Activated CD8-positive, alpha-beta T cell treated with anti-CD3 and anti-CD28 coated beads for 36 hours (primary cell): ENCODE results near the gene AP5Z1. TPM values are rescaled to one million over a fixed set of nuclear protein-coding genes. Genes with fewer than 3 reads are reported as not detected.
A peak's percentile ranks its signal among the peaks of the same experiment; 100 is the strongest.
"Not testable (repeated sequence)": the region's sequence is repeated elsewhere in the genome, so short reads cannot be mapped to it uniquely, and the experiment has no call there.

ENCODE experiments used
- ATAC-seq: fragments of 200-7000 bp; cut with Tn5 transposase; one replicate; pipeline ENCODE4 v1.10.0; 2021; ENCODE audit warnings: mild to moderate bottlenecking, moderate library complexity
- CTCF ChIA-PET: fragments of 350-600 bp; sonication (Branson Sonifier 250); formaldehyde crosslinking; loops from one replicate; lab custom pipeline; 2021; ENCODE audit warnings: antibody characterized with exemption; lab: Charles Lee
- POLR2A ChIA-PET: fragments of 350-600 bp; sonication (Branson Sonifier 250); formaldehyde crosslinking; loops from one replicate; lab custom pipeline; 2021; ENCODE audit warnings: antibody characterized with exemption; lab: Charles Lee
- DNase-seq: peaks from one replicate; pipeline ENCODE4 v3.0.0-alpha.2; 2020
- H3K27ac Mint-ChIP-seq: one replicate; pipeline ENCODE4 v1.8.0; 2021; ENCODE audit warnings: mild to moderate bottlenecking, mixed read lengths
- H3K27me3 Mint-ChIP-seq: one replicate; pipeline ENCODE4 v1.8.0; 2021; ENCODE audit warnings: mixed read lengths
- H3K36me3 Mint-ChIP-seq: one replicate; pipeline ENCODE4 v1.8.0; 2021; ENCODE audit warnings: low read depth, mixed read lengths
- H3K4me1 Mint-ChIP-seq: one replicate; pipeline ENCODE4 v1.8.0; 2021; ENCODE audit warnings: low read depth, mixed read lengths
- H3K4me3 Mint-ChIP-seq: one replicate; pipeline ENCODE4 v1.8.0; 2021; ENCODE audit warnings: mild to moderate bottlenecking, moderate library complexity, mixed read lengths
- H3K9me3 Mint-ChIP-seq: one replicate; pipeline ENCODE4 v1.8.0; 2021; ENCODE audit warnings: mixed read lengths
- CTCF ChIP-seq: fragments of 200-600 bp; IDR thresholded peaks from one replicate; pipeline ENCODE4 v1.8.0; 2022; ENCODE audit warnings: antibody characterized with exemption, mild to moderate bottlenecking
- intact Hi-C: fragments of 100-400 bp; cut with micrococcal nuclease; formaldehyde crosslinking; loops from one replicate; pipeline ENCODE4 v1.10.0; 2022
- total RNA-seq, 2 experiments: library from RNA; stranded (reverse); gene quantifications; one replicate each; pipeline ENCODE4 v1.2.3, GENCODE V29; 2021

Gene AP5Z1
- total RNA-seq, 2 experiments from 2014 or later = 21.2 to 21.3 TPM

DNA sequence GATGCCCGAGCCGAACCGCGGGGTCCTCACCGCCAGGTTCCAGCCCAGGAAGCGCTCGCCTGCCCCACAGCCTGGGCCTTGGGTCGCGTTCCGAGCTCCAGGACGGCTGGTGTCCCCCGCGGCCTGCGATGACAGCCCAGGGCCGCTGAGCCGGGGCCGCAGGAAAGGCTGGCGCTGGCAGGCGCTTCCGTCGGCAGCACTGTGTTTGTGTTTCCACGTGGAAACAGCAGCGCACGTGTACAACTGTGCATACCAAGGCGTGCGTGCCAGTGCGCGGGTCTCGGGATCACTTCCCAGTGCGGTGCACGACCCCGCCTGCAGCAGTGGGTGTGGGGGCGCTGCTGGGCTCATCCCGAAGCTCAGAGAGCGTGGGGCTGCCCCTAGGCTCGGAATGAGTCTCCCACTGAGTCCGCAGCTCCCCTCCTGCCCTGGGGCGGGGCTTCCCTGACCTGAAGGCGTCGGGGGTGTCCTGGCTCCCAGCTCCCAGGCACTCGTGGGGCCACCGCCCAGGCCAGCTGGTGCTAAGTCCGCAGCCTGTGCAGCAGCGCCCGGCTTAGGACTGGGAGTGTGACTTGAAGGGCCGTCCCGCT is 17.2 kb downstream of the AP5Z1 start:
- Mint-ChIP-seq H3K36me3 (peaks cover 20% of the 10 kb centered on the region), H3K27me3 (no peaks in the 10 kb centered on the region), H3K9me3 (no peaks in the 10 kb centered on the region), H3K4me1 (no peaks in the 10 kb centered on the region), H3K27ac (no peak overlapping the region), H3K4me3 (no peak overlapping the region)
- no peak for TF ChIP-seq CTCF
- peak; percentile 27 for DNase-seq
- ChIA-PET POLR2A (interaction anchor here (0.6 to 3.2 kb wide), 5 partner anchors 17 to 732 kb away, joined by 3 to 18 read pairs (median 3); partner anchors contain the start of gene AP5Z1), CTCF (interaction anchor here (0.7 to 3.1 kb wide), 8 partner anchors 16 to 181 kb away, joined by 3 to 18 read pairs (median 4); partner anchors contain the start of genes AP5Z1 and RADIL)
- ATAC-seq = peak; percentile 31
- intact Hi-C loops = loop anchor here (10.0 kb wide), 1 partner anchor 92 kb away; the partner anchor contains the start of gene RADIL

DNA sequence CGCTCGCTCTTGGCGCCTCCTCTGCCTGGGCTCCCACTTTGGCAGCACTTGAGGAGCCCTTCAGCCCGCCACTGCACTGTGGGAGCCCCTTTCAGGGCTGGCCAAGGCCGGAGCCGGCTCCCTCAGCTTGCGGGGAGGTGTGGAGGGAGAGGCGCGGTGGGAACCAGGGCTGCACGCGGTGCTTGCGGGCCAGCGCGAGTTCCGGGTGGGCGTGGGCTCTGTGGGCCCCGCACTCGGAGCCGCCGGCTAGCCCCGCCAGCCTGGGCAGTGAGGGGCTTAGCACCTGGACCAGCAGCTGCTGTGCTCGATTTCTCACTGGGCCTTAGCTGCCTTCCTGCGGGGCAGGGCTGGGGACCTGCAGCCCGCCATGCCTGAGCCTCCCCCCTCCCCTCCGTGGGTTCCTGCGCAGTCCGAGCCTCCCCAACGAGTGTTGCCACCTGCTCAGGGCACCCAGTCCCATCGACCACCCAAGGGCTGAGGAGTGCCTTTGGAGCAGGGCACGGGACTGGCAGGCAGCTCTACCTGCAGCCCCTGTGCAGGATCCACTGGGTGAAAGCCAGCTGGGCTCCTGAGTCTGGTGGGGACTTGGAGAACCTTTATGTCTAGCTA is 18.1 kb downstream of the AP5Z1 start:
- H3K9me3 Mint-ChIP-seq, H3K4me3 Mint-ChIP-seq, ATAC-seq, H3K4me1 Mint-ChIP-seq, H3K27ac Mint-ChIP-seq, DNase-seq, H3K27me3 Mint-ChIP-seq: not testable (repeated sequence)
- CTCF ChIA-PET = interaction anchor here (0.7 to 3.1 kb wide), 6 partner anchors 15 to 292 kb away, joined by 3 to 18 read pairs (median 5); partner anchors contain the start of genes AP5Z1 and RADIL
- POLR2A ChIA-PET = interaction anchor here (1.2 to 3.2 kb wide), 2 partner anchors 18 to 152 kb away, joined by 4 to 18 read pairs; partner anchors contain the start of gene AP5Z1
- H3K36me3 Mint-ChIP-seq = peaks cover 17% of the 10 kb centered on the region
- intact Hi-C loops = loop anchor here (10.0 kb wide), 1 partner anchor 91 kb away; the partner anchor contains the start of gene RADIL

DNA sequence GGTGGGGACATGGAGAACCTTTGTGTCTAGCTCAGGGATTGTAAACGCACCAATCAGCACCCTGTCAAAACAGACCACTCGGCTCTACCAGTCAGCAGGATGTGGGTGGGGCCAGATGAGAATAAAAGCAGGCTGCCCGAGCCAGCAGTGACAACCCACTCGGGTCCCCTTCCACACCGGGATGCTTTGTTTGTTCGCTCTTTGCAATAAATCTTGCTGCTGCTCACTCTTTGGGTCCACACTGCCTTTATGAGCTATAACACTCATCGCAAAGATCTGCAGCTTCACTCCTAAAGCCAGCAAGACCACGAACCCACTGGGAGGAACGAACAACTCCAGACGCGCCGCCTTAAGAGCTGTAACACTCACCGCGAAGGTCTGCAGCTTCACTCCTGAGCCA is 18.7 kb downstream of the AP5Z1 start:
- not testable (repeated sequence) for ATAC-seq, DNase-seq, H3K27ac Mint-ChIP-seq, H3K27me3 Mint-ChIP-seq, H3K4me3 Mint-ChIP-seq, H3K4me1 Mint-ChIP-seq, H3K9me3 Mint-ChIP-seq
- ChIA-PET CTCF (interaction anchor here (1.1 to 3.1 kb wide), 5 partner anchors 20 to 291 kb away, joined by 3 to 18 read pairs (median 5); partner anchors contain the start of genes AP5Z1 and RADIL), POLR2A (interaction anchor here (1.2 kb wide), 1 partner anchor 152 kb away, joined by 4 read pairs; no protein-coding TSS in a partner anchor)
- H3K36me3 Mint-ChIP-seq = peaks cover 14% of the 10 kb centered on the region
- intact Hi-C loops = loop anchor here (10.0 kb wide), 1 partner anchor 91 kb away; the partner anchor contains the start of gene RADIL

- Mint-ChIP-seq H3K9me3 (no peaks in the 10 kb centered on the region), H3K36me3 (peaks cover 13% of the 10 kb centered on the region), H3K4me3 (no peak overlapping the region), H3K4me1 (no peaks in the 10 kb centered on the region), H3K27ac (no peak overlapping the region), H3K27me3 (no peaks in the 10 kb centered on the region)
- DNase-seq = no peak
- ATAC-seq = no peak
- intact Hi-C loops = loop anchor here (10.0 kb wide), 1 partner anchor 90 kb away; the partner anchor contains the start of gene RADIL
- TF ChIP-seq CTCF = no peak
- ChIA-PET POLR2A (no interaction called here), CTCF (interaction anchor here (1.1 to 3.1 kb wide), 4 partner anchors 20 to 291 kb away, joined by 3 to 11 read pairs (median 4); partner anchors contain the start of genes AP5Z1 and RADIL)
Measured at GRCh38 chr7:4794591-4795350, 19.3 kb downstream of the AP5Z1 start.

- H3K36me3 Mint-ChIP-seq = peaks cover 11% of the 10 kb centered on the region
- CTCF ChIA-PET = interaction anchor here (1.0 to 3.3 kb wide), 6 partner anchors 21 to 290 kb away, joined by 3 to 43 read pairs (median 6); partner anchors contain the start of genes AP5Z1 and RADIL
- intact Hi-C loops = loop anchor here (10.0 kb wide), 1 partner anchor 88 kb away; the partner anchor contains the start of gene RADIL
- POLR2A ChIA-PET = interaction anchor here (0.8 to 1.2 kb wide), 2 partner anchors 21 to 87 kb away, joined by 4 read pairs; partner anchors contain the start of genes AP5Z1 and RADIL
- H3K9me3 Mint-ChIP-seq = no peaks in the 10 kb centered on the region
- H3K4me1 Mint-ChIP-seq = no peaks in the 10 kb centered on the region
- H3K27ac Mint-ChIP-seq = no peak overlapping the region
- DNase-seq (no peak), ATAC-seq (no peak)
- TF ChIP-seq CTCF = no peak
- no peak overlapping the region for H3K4me3 Mint-ChIP-seq
- H3K27me3 Mint-ChIP-seq = no peaks in the 10 kb centered on the region
Measured at GRCh38 chr7:4796453-4796852, 21.0 kb downstream of the AP5Z1 start.
